HUDEP-2 (cell line): ENCODE data around the gene FBXL7.

ENCODE experiments used
- DNase-seq, 76 experiments: peaks; one replicate each; lab custom pipeline; 2025; ENCODE audit not compliant: unreplicated experiment in 76 of 76; lab: John Stamatoyannopoulos, UW

The FBXL7 gene

GRCh38 chr5:15968993-15969392 is 469.0 kb downstream of the FBXL7 start:
- no peak for DNase-seq

DNA sequence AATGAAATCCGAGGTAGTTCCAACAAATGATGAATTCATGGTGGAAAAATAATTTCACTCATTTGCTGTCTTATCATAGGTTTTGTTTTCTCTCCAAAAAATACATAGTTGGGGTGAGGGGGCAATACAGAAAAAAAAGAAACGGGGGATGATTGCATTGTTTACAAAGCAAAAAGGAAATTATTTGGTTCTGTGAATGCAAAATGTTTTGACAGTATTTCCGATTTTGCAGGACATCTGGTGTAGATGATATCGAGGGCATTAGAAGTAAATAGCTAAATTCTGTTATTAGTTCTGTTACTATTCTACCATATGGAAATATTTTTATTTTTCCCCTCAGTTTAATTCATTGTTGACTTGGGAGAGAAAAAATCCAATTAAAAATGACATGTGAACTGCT is 477.9 kb downstream of the FBXL7 start:
- no peak for DNase-seq

- DNase-seq, result no peak
These were observed 480.9 kb downstream of the FBXL7 start for GRCh38 chr5:15980835-15981234.

DNA sequence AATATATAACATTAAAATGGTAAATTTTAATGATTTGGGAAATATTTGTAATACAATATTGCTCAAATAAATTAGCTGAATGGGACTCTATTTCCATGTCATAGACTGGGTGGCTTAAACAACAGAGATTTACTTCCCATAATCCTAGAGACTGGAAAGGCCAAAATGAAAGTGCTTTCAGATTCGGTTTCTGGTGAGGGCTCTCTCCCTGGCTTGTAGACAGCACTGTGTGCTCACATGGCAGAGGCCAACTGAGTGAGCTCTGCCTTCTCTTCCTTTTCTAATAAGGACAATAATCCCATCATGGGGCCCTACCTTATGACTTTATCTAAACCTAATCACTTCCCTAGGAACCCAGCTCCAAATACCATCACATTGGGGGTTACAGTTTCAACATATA is 483.4 kb downstream of the FBXL7 start:
- DNase-seq, result no peak
